HG02798 (cell line): ENCODE measurements around the gene EML4.

Source experiments
- ATAC-seq: cut with Tn5 transposase; IDR thresholded peaks from one replicate; pipeline ENCODE4 v1.9.1; 2021; ENCODE audit warnings: mild to moderate bottlenecking; ENCODE audit not compliant: unreplicated experiment, poor library complexity

The EML4 gene

DNA sequence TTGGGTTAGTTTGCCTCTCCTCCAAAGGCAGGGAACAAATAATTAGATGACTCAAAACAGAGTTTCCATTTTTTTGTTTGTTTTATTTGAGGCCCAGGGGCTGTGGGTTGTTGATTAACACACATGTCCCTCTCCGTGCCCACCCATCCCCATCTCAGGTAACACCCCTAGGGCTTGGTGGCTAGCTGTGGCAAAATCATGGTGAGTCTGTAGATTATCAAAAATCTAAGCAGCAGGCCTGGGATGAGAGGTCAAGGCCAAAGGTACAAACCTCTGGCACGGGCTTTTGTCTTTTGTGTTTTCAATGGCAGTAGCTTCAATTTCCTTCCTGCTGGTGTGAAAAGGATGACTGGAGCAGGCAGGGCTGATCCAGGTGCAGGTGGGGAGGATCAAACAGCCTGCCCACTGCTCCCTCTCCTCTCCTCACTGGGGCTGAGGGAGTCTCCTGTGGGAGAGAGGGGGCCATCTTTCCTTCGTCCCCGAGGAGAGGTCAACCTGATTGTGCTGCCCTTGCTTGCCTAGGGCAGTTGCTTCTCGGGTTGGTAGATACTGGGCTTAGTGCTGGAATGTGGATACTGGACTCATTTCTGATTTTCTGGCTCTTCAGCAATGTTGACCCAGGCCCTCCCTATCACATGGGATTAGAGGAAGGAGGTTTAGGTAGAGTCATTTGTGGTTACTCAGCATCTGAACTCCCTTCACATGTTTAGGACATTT is 31.9 kb upstream of the EML4 start:
- no peak for ATAC-seq

DNA sequence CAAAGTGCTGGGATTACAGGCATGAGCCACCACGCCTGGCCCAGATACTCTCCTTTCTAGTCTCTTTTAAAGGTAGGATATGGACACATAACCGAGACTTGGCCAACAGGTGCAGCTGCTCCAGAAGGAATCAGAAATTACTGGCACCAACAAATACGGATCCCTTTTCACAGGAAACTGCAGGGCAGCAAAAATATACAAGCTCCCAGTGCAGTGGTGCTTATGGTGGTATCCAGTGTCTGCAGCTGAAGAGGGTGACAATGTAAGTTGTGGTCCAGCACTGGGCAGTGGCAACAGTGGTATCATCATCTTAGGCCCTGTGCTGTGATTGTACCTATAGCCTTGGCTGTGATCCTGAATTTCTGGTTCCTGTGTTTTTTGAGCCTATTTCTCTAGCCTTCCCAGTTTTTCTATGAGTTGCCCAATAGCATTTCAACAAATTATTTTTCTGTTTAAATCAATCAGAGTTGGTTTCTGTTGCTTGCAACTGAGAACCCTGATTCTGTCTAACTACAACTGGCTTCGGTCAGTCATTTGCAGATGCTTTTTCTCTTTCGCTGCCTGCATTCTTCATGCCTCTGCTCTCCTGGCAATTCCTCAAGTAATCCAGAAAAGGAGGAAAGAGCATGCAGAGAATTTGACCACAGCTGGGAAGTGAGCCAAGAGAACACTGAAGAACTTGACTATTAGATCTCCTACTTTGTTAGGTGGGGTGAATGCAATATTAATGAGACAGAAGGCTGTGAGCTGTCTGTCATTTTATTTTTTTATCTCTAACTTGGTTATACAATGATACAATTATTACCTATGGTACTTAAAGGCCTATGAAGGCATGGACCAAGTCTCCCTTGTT is 30.8 kb upstream of the EML4 start:
- ATAC-seq, result no peak

DNA sequence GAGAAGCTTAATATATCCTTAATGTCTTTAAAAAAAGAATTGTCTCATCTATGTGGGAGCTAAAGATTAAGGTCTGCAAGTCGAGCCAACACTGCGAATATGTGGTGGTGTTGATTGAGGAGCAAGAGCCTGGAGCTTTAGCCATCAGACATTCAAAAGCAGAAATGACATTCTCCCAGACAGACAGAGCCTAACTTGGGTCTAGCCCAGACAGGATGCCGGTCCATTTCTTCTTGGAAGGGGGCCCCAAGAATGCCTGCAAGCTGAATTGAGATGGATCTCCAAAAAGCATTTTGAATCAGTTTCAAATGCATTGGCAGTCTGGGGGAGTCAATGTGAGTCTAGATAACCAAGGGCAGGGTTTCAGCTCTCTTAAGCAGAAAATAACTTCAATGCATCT is 30.1 kb upstream of the EML4 start:
- no peak for ATAC-seq

DNA sequence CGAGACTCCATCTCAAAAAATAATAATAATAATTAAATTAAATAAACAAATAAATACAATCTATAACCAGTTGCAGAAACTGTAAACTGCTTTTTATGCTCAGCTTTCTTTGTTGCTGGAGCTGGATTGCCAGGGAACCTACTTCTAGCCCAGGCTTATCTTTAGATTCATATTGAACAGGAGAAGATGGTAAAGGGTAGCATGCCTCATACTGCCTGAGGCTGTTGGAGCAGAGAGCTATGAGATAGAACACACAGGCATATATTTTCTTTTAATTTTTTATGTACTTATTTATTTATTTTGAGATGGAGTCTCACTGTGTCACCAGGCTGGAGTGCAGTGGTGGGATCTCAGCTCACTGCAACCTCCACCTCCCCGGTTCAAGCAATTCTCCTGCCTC is 28.7 kb upstream of the EML4 start:
- no peak for ATAC-seq

DNA sequence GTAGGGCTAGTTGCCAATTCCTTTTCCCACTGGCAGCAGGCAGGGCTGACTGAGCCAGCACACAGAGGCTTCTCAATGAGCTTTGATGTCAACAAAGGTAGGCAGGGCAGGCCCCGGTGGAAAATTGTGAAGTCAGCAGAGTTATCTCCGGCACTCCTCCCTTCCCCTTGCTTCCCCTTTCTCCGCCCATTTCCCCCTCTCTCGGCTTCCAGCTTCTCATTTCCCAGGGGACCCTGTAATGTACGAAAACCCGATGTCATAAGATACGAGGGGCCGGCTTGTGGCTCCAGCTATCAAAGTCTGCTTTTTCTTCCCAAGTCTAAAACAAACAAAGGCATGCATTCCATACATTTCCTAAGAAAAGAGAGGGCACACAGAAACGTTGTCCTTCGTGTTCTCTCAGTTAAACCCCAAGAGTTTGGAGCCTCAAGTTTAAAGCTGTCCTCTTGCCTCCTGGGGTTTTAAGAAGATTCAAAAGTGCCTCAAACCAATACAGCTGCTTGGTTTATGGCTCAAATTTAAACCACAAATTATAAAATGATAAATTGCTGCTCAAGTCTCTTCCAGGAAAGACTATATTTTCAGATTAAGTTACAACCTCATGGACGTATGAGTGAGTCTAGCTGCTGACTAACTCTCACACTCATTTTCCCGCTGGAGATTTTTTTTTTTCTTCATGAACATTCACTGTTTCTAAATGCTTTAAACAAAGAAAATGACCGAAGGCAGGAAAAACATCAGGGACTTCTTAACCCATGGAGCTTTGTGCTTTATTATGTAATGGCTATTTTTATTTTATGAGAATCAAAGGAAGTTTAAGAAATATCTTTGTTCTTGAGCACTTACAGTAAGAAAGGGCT is 27.2 kb upstream of the EML4 start:
- no peak for ATAC-seq

DNA sequence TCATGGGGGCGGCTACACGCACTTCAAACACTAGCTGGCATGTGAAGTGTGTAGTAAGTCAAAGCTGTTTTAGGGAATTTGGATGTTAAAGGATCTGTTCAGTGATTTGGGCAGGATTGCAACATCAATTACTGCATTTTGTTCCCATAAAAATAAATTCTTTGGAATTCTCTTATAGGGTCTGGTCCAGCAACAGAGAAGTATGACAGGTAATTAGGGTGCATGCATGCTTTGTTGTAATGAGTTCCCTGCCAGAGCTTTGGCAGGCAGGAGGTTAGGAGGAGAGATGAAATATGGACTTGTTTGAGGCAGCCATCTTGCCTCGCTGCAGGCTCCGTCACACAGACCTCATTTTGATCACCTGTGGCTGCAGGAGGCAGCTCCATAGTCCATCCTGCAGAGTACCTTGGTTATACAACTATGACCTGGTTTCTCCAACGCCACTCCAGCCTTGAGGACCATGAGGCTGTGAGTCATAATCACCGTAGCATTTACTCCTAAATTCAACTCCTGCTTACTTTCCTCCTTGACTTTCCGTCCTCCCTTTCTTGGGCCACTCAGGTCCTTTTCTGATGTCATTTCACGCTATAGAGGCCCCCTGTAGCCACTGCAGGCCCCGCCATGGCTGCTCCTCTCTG is 26.5 kb upstream of the EML4 start:
- no peak for ATAC-seq

DNA sequence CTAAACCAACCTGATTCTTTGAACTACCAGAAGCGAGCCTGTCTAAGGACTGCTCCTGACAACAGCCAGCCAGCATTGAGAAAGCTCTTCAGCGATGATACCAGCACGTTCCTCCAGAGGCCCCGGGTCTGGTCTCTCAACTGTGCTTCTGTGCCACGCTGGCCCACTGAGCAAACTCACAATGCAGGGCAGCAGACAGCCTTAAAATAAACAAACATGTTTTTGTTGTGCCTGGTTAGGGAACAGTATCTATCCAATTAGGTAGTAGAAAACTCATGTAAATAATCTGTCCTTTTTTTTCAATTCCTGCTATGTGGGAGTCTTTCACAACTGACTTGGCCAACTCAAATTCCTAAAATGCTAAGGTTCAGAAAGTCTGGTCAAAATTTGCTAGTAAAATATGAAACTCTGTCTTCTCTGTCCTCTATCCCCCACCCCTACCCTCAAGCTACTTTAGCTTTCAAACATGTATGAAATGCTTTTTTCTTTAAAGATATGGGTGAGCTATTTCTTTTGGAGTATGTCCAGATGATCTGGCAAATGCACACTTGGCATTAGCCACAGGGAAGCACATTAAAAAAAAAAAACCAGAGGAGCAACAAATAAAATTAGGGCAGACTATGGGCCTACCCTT is 21.4 kb upstream of the EML4 start:
- no peak for ATAC-seq

DNA sequence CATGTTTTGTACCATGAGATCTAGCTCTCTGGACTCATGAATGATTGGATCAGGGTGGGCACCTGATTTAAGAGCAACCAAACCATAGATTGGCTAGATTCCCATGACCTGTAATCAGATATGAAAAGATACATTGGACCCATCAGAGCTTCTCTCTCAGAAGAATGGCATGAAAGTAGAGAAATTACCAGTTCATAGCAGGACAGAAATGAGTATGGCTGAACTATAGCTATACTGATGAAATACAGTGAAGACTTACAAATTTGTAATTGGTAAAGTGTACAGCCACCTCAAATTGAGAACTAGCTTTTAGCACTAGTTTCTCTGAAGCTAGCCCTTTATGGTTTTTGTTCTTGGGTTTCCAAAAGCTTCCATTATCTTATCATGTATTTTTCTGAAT is 19.0 kb upstream of the EML4 start:
- ATAC-seq, result no peak

DNA sequence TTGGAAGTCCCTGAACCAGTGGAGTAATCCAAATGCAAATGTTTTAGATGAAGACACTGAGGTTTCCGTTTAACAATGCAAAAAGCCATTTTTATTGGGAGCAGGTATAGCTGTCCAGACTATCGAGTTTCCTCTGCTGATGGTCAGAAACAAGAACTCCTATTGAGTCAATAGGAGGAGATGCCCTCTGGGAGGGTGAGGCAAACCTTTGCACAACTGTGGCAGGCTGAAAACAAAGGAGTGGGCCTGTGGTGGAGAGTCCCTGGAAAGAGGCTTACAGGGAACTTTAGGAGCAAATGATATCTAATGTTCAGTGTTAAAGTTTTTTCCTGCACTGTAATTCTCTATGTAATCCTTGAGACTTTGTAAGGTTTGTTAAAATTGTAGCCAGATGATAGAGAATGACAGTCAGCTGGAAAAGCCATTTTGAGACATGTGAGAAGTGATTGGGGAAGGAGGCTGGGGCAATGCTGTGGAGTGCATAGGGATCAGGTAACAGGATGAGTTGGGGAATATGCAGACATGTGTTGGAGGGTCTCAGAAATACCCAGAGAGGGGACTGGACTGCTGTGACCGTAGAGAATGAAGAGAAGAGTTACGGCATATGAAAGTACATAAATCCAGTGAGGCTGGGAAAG is 15.1 kb upstream of the EML4 start:
- ATAC-seq, result no peak

DNA sequence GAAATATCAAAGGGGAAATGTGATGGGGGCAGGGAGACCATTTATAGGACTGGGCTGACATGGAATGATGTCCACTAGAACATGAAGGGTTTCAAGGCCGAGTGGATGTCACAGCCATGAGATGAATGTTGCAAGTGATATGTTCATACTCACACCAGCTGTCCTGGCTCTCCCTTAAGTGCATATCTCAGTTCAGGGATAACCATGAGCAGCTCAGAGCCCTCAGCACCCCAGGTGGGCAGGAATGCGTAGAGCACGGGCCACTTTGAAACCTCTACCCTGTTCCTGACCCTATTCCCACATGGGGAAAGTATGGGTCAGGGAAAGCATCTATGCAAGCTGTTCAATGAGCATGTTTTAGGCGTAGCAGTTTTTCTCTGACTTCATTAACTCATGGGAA is 12.4 kb upstream of the EML4 start:
- no peak for ATAC-seq

DNA sequence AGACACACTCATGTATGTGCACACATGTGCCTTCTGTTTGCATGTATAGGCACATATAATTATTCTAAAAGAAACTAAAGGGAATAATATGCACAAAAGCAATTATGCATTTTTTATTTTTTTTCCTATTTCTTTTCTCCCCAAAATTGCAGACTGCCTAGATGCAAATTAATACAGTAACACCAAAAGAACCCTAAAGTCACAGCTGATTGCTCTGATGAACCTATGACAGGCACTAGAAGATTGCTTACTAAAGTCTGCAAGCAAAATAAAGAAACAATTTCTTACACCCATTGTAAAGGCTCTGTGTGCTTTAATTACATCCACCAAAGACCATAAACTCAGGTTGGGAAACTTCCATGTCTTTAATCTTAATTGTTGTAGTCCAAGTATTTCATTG is 7.7 kb upstream of the EML4 start:
- no peak for ATAC-seq

DNA sequence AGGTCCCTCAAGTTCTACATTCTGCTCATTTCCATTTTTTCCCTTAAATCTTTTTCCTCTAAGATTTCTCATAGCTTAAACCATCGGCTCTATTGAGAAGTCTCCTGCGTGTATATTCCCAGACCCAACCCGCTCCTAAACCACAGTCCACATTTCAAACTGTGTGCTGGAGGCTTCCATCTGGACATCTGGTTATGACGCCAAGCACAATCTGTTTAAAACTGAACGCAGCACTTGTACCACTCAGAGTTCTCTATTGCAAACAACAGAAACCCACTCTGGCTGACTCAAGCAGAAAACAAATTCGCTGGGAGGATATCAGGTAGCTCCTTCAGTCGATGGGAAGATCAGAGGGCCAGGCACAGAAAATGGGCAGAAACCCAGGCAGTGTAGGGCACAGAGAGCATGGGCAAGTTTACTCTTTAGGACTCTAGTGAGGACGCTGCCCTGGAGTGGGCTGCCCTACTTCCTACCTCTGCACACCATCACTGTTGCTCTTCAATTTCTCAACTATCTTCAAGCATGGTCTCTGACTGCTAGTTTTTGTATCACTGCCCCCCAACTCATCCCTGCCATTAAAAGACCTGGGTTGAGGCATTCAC is 5.6 kb upstream of the EML4 start:
- ATAC-seq, result no peak

DNA sequence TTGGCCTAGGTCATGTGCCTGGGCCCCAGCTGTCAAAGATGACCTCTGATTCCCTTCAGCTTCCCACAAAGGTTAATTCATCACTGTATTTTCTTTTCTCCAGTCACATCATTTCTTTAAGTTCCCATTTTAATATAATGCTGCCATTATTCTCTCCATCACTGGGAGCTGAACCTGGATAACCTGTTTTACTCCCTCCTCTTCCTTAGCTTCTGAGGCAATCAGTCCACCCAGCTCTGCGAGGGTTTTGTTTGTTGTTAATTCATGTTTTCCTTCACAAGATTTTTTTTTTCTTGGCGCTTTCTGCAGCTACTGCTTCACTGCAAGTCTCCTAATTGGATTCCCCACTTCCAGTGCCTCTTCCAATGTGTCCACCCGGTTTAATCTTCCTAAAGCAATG is 5.1 kb upstream of the EML4 start:
- ATAC-seq, result no peak

DNA sequence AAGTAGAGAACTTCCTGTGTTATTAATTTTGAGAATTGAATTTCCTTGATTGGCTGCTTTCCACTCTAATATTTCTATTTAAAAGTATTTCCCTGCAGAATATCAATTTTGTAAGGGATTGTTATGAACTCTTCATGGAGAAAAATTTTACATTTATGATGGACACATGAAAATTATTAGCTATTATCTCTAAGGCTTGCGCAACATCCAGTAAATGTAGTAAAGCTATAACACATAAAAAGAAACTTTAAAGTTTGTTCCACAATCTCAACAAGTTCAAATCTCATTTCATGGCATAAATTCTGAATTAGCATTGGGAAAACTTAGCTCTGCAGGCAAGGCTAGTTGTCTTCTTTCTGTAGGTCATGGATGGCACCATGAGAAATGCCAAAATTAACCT is 4.2 kb upstream of the EML4 start:
- no peak for ATAC-seq

DNA sequence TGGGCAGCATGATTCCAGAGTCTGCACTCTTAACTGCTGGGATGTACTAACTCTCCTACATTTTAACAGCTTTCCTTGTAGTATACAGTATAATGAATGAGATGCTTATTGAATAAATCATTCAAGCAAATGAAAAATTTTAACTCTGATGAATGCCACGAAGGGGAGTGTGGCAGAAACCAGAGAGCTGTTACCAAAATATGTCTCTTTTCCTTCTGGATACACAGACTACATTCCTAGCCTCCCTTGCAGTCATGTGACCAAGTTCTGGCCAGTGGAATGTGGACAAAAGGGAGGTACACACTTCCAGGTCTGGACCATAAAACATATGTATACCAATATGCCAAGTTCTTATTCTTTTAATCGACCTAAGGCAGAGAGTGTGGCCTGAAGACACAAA is 1.7 kb upstream of the EML4 start:
- no peak for ATAC-seq

DNA sequence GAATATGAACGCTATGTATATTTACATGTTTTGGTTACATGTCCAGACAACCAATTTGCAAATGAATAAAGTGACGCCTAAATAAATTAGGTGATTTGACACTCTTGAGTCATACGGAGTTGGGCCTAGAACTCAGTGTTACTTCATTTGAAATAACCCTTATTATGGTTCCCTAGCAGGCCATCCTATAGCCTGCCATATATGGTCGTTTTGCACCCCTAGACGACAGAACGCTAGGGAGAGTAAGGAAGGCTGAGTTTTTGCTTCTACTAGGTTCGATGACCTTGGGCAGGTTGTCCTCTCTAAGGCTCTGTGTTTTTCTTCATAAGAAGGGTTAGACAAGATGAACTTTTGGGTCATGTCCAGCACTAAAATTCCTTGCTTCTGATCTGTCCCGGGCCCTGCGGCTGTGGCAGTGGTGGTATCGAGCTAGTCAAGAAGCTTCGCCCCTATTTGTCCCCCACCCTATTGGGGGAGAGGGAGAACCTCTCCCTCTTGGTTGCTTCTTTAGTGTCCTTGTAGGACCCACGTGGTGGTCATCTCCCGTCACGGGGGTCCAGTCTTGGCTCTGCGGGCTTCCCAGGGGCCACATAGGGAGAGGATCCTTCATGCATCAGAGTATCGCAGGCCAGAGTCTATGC is 574 bp upstream of the EML4 start:
- no peak for ATAC-seq

DNA sequence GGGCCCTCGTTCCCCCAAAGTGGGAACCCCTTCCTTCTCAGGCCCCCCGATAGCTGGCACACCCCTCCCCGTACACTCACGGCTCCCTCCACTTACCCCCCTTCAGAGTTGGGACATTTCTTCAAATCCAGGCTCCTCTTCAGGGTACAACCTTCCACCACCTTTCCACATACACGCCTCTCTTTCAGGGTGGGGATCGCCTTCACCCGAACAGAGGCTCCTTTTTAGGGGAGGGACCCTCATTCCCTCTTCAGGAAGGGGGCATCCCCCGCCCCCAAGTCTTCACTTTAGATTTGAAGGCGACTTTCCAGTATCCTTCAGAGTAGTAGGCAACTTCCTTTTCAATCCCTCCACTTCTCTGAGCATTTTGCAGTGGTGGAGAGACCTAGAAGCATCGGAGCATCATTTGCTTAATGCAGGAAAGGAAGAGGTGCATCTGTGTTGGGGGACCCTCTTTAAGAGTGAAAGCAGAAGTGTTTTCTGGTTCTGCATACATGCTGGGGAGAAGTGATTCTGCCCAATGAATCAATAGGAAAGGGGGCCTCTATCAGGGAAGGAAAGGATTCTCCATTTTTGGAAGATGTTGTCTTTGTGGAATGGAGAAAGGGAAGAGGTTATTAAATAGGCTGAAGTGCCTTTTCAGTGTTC is 845 bp downstream of the EML4 start:
- ATAC-seq, result peak; percentile 16
